Kidney (tissue), 14 donors: ENCODE results near the gene ENOX1. TPM values are rescaled to one million over a fixed set of nuclear protein-coding genes. Genes with fewer than 3 reads are reported as not detected.

ENCODE experiments used
- DNase-seq, 5 donors: peaks; one replicate each; pipeline ENCODE4 v3.0.0-alpha.2; 2013 to 2020
- FAIRE-seq: peaks from 2 replicates; lab custom pipeline; 2012; peaks lifted over from hg19 to GRCh38; lab: Jason Lieb, UNC
- H3K27ac ChIP-seq, 2 donors: one replicate each; pipeline ENCODE4 v1.7.0; 2013; ENCODE audit warnings: low read depth in 2 of 2, low read length in 2 of 2, inconsistent platforms in 1 of 2
- H3K27me3 ChIP-seq: one replicate; pipeline ENCODE4 v1.7.1; 2013; ENCODE audit warnings: low read length, inconsistent platforms; ENCODE audit not compliant: control insufficient read depth, insufficient read depth
- H3K36me3 ChIP-seq, 3 donors: one replicate each; pipeline versions ENCODE4 v1.7.0 to v1.7.1; 2013; ENCODE audit warnings: low read length in 3 of 3, control low read depth in 1 of 3, inconsistent platforms in 1 of 3; ENCODE audit not compliant: insufficient read depth in 3 of 3, control insufficient read depth in 2 of 3
- H3K4me1 ChIP-seq, 3 donors: one replicate each; pipeline versions ENCODE4 v1.7.0 to v1.7.1; 2013; ENCODE audit warnings: low read length in 3 of 3, inconsistent platforms in 1 of 3, low read depth in 1 of 3; ENCODE audit not compliant: control insufficient read depth in 2 of 3, insufficient read depth in 2 of 3
- H3K4me3 ChIP-seq, 3 donors: one replicate each; pipeline versions ENCODE4 v1.7.0 to v1.8.1; 2013; ENCODE audit warnings: low read length in 3 of 3, control low read depth in 1 of 3, inconsistent platforms in 1 of 3
- H3K9ac ChIP-seq, 3 donors: one replicate each; pipeline versions ENCODE4 v1.7.0 to v1.7.1; 2013; ENCODE audit warnings: low read length in 3 of 3, control low read depth in 1 of 3, inconsistent platforms in 1 of 3
- H3K9me3 ChIP-seq, 3 donors: one replicate each; pipeline versions ENCODE4 v1.7.0 to v1.7.1; 2013; ENCODE audit warnings: low read length in 3 of 3, control low read depth in 1 of 3, inconsistent platforms in 1 of 3; ENCODE audit not compliant: control insufficient read depth in 2 of 3, insufficient read depth in 1 of 3
- CTCF ChIP-seq: IDR thresholded peaks from 3 replicates; pipeline ENCODE4 v1.5.1; 2012; ENCODE audit warnings: mild to moderate bottlenecking, moderate library complexity, borderline replicate concordance; ENCODE audit not compliant: insufficient read depth; ENCODE audit errors: extremely low read depth
- intact Hi-C: fragments of 100-400 bp; cut with DNase I; formaldehyde crosslinking; loops from one replicate; pipeline ENCODE4 v1.11.1; 2022
- polyA plus RNA-seq: library from polyadenylated mRNA; stranded (reverse); fragments of 350-450 nt; fragmentation: Illumina TruSeq; extraction: RNeasy Lipid Tissue Mini Kit (QIAGEN cat#74804); gene quantifications from one replicate; pipeline ENCODE4 v1.2.3, GENCODE V29; 2014; ENCODE audit warnings: low read depth, low replicate concordance; ENCODE audit not compliant: insufficient read depth
- total RNA-seq: library from RNA; stranded (reverse); fragmentation: NEBNext Ultra II Directional; extraction: Animal tissue kit (Norgen Biotek cat#: 25700); gene quantifications from one replicate; pipeline ENCODE4 v1.2.1, GENCODE V29; 2021
- donor health status: control.
- donor health status: control.
- donor health status: control.
- donor health status: control.
- donor health status: control.
- donor health status: DM: yes; HTN: yes; CAD: no.
- donor health status: Normal renal cell carcinoma (clear cell type).

ENOX1 gene
- total and polyA plus RNA-seq, 2 donors from 2014 or later: 4.9 to 6.8 TPM

- intact Hi-C loops: no loop called here
- no peaks in the 10 kb centered on the region for H3K27me3 ChIP-seq
- H3K4me3 ChIP-seq: no peak overlapping the region
- no peaks in the 10 kb centered on the region for H3K4me1 ChIP-seq
- TF ChIP-seq CTCF: no peak
- H3K9ac ChIP-seq: no peak overlapping the region
- H3K36me3 ChIP-seq: no peaks in the 10 kb centered on the region
- DNase-seq (no peak), FAIRE-seq (no peak)
- H3K9me3 ChIP-seq: peaks cover 0 to 5% (median 0%) of the 10 kb centered on the region in 3 donors
- H3K27ac ChIP-seq: no peak overlapping the region
Measured at GRCh38 chr13:43597599-43597945, 189.2 kb downstream of the ENOX1 start.

GRCh38 chr13:43596924-43597598, 189.7 kb downstream of the ENOX1 start:
- FAIRE-seq (no peak), DNase-seq (no peak)
- Histone ChIP-seq H3K27me3 (no peaks in the 10 kb centered on the region), H3K27ac (no peak overlapping the region), H3K4me1 (no peaks in the 10 kb centered on the region), H3K4me3 (no peak overlapping the region), H3K9me3 (peaks cover 0 to 5% (median 0%) of the 10 kb centered on the region in 3 donors), H3K36me3 (no peaks in the 10 kb centered on the region), H3K9ac (no peak overlapping the region)
- no peak for TF ChIP-seq CTCF
- intact Hi-C loops: no loop called here

- TF ChIP-seq CTCF: no peak
- no peak overlapping the region for H3K4me3 ChIP-seq
- no peak for DNase-seq
- FAIRE-seq: no peak
- no peaks in the 10 kb centered on the region for H3K27me3 ChIP-seq
- H3K4me1 ChIP-seq: no peaks in the 10 kb centered on the region
- no peaks in the 10 kb centered on the region for H3K9me3 ChIP-seq
- no peaks in the 10 kb centered on the region for H3K36me3 ChIP-seq
- intact Hi-C loops: no loop called here
- H3K27ac ChIP-seq: no peak overlapping the region
- H3K9ac ChIP-seq: no peak overlapping the region
Measured at GRCh38 chr13:43596006-43596405, 190.8 kb downstream of the ENOX1 start.

GRCh38 chr13:43587376-43587775, 199.4 kb downstream of the ENOX1 start:
- TF ChIP-seq CTCF: no peak
- Histone ChIP-seq H3K9me3 (no peaks in the 10 kb centered on the region), H3K36me3 (no peaks in the 10 kb centered on the region), H3K4me1 (no peaks in the 10 kb centered on the region), H3K27ac (no peak overlapping the region), H3K27me3 (no peaks in the 10 kb centered on the region), H3K9ac (no peak overlapping the region), H3K4me3 (no peak overlapping the region)
- intact Hi-C loops: no loop called here
- DNase-seq (no peak), FAIRE-seq (no peak)
